Stimulated activated CD8-positive, alpha-beta memory T cell treated with anti-CD3 and anti-CD28 coated beads, Interleukin-7, amount 100 ng/mL, for 24 hours (primary cell): Measurements from ENCODE around the gene GSK3A.

ENCODE experiments used
- DNase-seq: peaks from one replicate; pipeline ENCODE4 v3.0.0-alpha.2; 2020; ENCODE audit warnings: low read depth

GSK3A gene

DNA sequence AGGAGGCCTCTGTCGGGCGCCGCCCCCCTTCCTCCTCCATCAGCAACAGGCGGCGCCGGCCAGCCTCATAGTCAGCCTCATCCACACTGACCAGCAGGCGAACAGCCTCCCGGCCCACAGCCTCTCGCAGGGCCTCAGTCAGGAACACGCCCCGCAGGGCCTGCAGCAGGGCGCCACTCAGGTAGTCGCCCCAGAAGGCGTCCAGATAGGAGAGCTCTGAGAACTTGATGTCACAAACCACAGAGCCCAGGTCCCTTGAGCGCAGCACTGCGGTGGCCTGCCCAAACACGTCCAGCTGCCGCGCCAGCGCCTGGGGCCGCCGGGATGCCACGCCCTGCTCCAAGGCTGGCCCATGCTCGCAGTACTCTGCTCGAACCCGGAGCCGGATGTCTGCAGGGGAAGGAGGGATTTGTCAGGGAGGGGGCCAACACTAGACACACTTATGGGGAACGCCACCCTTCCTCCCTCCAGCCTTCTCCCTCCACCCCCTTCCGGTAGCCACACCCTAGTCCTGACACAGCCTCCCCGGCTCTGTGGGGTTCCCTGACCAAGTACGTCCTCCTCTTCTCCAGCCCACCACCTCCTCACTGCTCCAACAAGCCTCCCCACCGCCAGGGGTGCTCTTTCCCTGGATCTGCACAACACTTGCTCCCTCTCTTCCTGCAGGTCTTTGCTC is 42.8 kb downstream of the GSK3A start:
- DNase-seq: no peak

DNA sequence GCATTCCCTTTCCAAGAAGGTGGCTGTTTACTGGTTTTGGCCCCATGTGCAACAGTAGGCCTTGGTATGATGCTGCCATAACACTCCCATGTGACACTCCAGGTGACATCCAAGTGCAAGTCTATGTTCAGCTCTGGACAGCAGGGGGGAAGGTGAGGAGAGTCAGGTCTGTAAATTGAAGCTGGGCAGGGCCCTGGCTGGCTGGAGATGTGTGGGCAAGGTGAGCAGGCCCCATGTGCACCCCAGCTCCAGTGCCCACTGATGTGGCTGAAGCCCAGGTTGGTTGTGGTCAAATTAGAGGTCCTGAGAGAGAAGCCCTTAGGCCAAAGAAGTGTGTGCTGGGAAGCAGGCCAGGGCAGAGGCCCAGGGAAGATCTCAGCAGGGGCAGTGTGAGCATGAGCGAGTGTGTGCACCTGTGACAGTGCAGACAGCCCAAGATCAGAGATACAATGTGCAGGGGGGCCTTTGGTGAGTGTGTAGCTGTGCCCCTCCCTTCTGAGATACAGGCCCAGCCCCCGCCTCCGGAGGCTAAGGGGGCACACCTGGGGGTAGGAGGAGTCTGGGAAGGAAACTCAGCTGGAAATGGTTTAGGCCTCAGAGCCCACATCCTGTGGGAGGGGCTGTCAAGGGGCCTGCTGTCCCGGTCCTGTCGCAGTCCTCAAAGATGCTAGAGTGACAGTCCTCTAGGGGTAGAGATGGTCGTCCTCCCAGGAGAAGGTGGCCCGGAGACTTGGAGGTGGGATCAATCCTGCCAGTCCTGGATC is 43.5 kb downstream of the GSK3A start:
- no peak for DNase-seq

DNA sequence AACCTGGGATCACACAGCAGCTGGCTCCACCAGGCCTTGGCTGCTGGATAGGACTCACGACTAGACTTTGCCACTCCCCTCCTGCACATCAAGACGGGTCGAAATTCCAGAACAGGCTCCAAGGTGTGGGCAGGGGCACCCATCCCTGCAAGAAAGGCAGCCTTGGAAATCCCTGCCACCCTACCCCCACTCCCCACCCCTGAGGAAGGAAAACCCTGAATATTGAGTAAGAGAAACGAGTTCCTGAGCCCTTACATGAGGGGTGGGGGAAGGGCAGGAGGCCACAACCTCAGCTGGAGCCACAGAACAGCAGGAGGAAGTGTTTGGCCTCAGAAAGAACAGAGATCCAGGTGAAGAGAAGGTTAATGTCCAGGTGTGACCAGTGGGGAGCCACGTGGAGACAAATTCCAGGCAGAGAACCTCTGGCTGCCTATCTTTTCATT is 45.0 kb downstream of the GSK3A start:
- DNase-seq: no peak

DNA sequence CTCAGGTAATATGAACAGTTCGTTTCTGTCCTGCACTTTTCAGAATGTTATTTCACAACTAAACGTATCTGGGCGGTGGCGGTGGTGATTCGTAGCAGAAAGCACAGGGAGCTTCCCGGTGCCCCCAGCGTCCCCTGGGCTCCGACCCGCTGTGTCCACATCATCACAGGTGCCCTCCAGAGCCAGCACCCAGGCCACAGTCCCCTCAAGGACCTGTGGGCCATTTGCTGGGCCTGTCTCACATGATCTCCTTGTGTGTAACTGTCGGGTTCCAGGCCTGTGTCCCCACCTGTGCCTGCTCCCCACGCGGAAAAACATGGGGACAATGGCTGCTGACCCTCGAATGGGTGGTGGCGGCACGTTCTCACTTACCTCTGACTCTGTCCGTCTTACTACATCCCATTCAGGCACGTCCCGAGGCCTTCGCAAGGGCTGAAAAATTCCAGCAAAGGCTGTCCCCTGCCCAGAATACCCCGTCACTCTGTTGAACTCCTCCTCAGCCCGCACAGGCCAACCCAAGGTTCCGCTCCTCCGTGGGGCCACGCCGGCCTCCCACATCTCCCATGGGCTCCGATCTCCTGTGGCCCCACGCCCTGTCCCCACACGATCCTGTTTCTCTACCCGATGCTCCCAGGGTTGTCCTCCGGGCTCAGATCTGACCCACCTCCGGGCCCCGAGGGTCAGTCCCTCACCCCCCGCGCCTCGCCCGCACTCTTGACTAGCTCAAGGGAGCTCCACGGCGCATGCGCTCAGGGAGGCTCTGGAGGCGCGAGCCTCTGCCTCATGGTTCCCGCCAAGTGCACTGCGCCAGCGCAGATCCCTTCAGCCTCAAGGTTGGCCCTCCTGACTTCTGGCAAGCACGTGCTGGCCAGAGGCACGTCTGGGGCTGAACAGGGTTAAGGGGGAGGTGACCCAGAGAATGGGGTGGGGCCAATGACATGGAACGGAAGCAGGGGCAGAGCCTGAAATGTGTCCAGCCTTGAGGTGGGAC is 46.1 kb downstream of the GSK3A start:
- no peak for DNase-seq

DNA sequence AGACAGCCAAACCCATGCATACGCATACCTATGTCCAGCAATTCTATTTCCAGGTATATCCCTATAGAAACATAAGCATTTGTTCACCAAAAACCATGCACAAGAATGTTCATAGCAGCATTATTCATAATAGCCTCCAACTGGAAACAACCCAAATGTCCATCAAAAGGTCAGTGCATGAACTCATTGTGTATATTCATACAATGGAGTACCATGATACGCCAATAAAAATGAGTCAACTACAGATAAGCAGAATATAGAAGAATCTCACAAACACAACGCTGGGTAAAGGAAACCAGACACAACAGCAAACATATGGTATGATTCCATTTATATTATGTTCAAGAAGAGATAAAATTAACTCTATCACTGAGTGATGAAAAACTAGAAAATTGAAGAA is 48.7 kb downstream of the GSK3A start:
- DNase-seq: no peak

DNA sequence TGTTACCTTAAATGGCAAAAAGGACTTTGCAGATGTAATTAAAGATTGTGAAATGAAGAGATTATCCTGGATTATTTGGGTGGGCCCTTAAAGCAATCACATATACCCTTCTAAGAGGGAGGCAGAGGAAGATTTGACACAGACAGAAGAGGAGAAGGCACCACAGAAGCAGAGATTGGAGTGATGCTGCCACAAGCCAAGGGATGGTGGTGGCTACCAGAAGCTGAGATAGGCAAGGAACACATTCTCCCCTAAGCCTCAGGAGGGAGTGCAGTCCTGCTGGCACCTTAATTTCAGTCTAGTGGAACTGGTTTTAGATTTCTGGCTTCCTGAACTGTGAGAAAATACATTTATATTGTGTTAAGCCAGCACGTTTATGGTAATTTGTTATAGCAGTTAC is 49.1 kb downstream of the GSK3A start:
- DNase-seq: no peak

DNA sequence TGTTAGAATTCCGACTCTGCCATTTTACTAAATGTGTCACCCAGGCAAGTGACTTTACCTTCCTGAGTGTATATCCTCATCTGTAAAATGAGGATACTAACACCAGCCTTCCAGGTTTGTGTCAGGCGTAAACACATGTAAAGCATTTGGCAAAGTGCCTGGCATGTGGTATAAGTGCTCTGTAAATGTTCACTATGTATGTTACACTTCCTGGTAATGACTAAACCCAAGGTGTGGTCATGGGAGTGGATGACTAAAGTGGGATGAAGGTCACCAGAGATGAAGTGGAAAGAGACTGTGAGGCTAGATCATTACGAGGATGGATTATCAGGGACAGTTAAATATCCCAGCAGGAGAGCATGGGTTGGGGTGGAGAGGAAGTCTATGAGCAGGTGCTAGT is 50.5 kb downstream of the GSK3A start:
- DNase-seq: no peak

DNA sequence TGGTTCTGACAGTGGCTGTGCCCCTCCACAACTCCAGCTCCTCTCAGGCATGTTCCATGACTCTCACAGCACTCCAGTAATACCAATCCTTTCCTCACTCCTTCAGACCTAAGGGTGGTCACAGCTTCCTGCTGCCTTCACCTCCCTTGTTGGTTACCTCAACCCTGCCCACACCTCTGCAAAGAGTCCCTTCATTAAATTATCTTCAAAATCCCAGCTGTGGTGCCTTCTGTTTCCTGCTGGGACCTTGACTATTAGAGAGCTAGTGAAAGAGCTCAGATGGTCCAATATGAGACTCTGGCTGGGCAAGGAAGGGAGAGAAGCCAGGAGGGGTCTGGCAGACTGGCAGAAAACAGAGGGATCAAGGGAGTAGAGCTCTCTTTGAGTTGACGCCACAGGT is 51.1 kb downstream of the GSK3A start:
- DNase-seq: no peak

DNA sequence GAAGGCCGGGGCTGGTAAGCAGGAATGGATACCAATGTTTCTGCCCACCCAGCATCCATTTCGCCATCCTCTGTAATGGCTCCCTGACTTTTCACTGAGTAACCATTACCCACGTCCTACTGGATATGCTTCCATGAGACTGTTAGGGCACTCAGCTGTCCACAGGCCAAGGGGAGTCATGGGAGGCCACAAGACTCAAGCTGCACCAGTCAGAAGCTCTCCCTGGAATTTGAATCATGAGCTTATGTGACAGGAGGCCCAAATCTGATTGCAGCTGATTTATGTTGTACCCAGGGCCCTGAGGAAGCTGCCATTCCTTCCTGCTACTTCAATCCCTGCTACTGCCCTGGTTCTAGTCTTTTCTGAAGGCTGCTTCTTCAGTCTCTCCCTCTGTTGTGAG is 53.3 kb downstream of the GSK3A start:
- DNase-seq: no peak

DNA sequence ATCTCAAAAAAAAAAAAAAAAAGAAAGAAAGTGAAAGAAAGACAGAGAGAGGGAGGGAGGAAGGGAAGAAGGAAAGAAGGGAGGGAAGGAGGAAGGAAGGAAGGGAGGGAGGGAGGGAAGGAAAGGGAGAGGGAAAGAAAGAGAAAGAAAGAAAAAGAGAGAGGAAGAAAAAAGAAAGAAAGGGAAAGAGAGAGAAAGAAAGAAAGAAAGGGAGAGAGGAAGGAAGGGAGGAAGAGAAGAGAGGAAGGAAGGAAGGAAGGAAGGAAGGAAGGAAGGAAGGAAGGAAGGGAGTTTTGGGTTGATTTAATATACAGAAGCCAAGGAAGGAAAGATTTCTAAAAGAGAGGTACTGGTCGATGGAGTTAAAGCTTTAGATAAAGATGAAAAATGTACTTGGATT is 53.7 kb downstream of the GSK3A start:
- no peak for DNase-seq

DNA sequence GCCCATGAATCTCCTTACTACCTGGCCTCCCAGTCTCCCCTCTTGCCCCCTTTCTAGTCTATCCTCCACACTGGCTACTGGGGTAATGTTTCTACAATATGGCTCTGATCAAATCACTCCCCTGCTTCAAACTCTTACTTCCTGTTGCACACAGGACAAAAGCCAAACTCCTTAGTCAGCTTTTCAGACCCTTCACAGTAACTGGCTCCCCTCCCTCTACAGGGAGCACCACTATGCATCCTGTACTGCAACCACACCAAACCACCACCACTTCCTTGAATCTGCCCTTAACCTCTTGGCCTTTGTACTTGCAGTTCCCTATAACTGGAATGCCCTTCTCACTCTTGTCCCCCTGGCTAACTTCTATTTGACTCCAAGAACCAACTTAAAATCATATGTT is 57.1 kb downstream of the GSK3A start:
- DNase-seq: no peak

DNA sequence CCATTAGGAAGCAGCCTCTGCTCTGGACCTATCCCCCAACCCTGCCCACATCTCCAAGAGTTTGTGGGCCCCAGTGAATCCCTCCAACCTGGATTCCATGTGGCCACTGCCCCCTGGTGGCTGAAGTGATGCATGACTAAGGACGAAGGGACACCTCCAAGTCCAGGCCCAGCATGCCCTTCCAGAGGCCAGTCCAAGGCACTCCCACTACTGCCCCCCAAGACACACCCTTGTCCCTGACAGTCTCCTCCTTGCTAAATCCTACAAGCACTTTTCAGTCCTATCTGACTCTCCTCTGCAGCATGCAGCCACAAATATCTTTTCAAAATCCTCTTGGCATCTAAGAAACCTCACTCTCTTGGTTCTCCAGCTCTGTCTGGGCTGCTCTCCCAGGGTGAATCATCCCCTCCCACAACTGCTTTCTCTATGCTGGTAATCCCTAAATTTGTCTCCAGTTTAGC is 58.0 kb downstream of the GSK3A start:
- peak; percentile 55 for DNase-seq
